T-helper 2 cell treated with Interferon-gamma antibody and Interleukin-4, amounts not matched to agents 100 ng/mL and 5 ng/mL, for 36 hours (primary cell): Measurements from ENCODE around the gene RNF207. TPM values are rescaled to one million over a fixed set of nuclear protein-coding genes. Genes with fewer than 3 reads are reported as not detected.

Experiments used
- intact Hi-C: fragments of 100-400 bp; cut with micrococcal nuclease; formaldehyde crosslinking; loops from one replicate; pipeline ENCODE4 v1.15.1; 2023
- total RNA-seq: library from RNA; stranded (reverse); gene quantifications from 2 replicates; pipeline ENCODE4 v1.2.3, GENCODE V29; 2022

The RNF207 gene
- total RNA-seq, 1 donor from 2014 or later = 36.3 TPM

GRCh38 chr1:6246497-6247467 is 40.9 kb downstream of the RNF207 start:
- intact Hi-C loops = loop anchor here (1.0 to 10.0 kb wide), 5 partner anchors 97 to 358 kb away; partner anchors contain the start of gene KLHL21

GRCh38 chr1:6247651-6248050 is 41.7 kb downstream of the RNF207 start:
- intact Hi-C loops = loop anchor here (10.0 kb wide), 1 partner anchor 357 kb away; the partner anchor contains the start of gene KLHL21

GRCh38 chr1:6248161-6248776 is 42.4 kb downstream of the RNF207 start:
- intact Hi-C loops = loop anchor here (10.0 kb wide), 1 partner anchor 357 kb away; the partner anchor contains the start of gene KLHL21

- intact Hi-C loops = loop anchor here (10.0 kb wide), 1 partner anchor 356 kb away; the partner anchor contains the start of gene KLHL21
Observed at GRCh38 chr1:6248932-6249738, 43.2 kb downstream of the RNF207 start.

GRCh38 chr1:6249739-6250689 is 44.1 kb downstream of the RNF207 start:
- intact Hi-C loops = loop anchor here (10.0 kb wide), 1 partner anchor 355 kb away; the partner anchor contains the start of gene KLHL21

GRCh38 chr1:6251233-6251632 is 45.3 kb downstream of the RNF207 start:
- intact Hi-C loops = no loop called here

GRCh38 chr1:6251681-6252373 is 45.9 kb downstream of the RNF207 start:
- intact Hi-C loops = no loop called here

GRCh38 chr1:6252374-6252710 is 46.4 kb downstream of the RNF207 start:
- intact Hi-C loops = no loop called here

- intact Hi-C loops = no loop called here
Observed at GRCh38 chr1:6253380-6253779, 47.5 kb downstream of the RNF207 start.

- intact Hi-C loops = no loop called here
Observed at GRCh38 chr1:6254691-6255090, 48.8 kb downstream of the RNF207 start.

- intact Hi-C loops = no loop called here
Observed at GRCh38 chr1:6256645-6257044, 50.7 kb downstream of the RNF207 start.

GRCh38 chr1:6257541-6258069 is 51.7 kb downstream of the RNF207 start:
- intact Hi-C loops = no loop called here

- intact Hi-C loops = no loop called here
Observed at GRCh38 chr1:6258675-6259074, 52.8 kb downstream of the RNF207 start.

- intact Hi-C loops = loop anchor here (2.0 kb wide), 1 partner anchor 15 kb away; the partner anchor contains the start of gene HES3
Observed at GRCh38 chr1:6259491-6260362, 53.8 kb downstream of the RNF207 start.

GRCh38 chr1:6260433-6260934 is 54.6 kb downstream of the RNF207 start:
- intact Hi-C loops = loop anchor here (2.0 kb wide), 1 partner anchor 16 kb away; the partner anchor contains the start of gene HES3

- intact Hi-C loops = loop anchor here (2.0 kb wide), 1 partner anchor 16 kb away; the partner anchor contains the start of gene HES3
Observed at GRCh38 chr1:6260961-6261614, 55.2 kb downstream of the RNF207 start, which contains the start of gene GPR153. GPR153 (minus strand) TSS chr1:6261098; CDS start chr1:6254905, 6,193 bp downstream.

- intact Hi-C loops = loop anchor here (2.0 kb wide), 1 partner anchor 17 kb away; the partner anchor contains the start of gene HES3
Observed at GRCh38 chr1:6261615-6261995, 55.7 kb downstream of the RNF207 start.
